VCaP (cell line): ENCODE results near the gene FUT7.
"Not testable (repeated sequence)": the region's sequence is repeated elsewhere in the genome, so short reads cannot be mapped to it uniquely, and the experiment has no call there.

Experiments
- H3K27ac ChIP-seq: fragments of 450-650 bp; 2 replicates; pipeline ENCODE4 v1.5.1; 2017
- TF ChIP-seq, protein P1 (sequence below): fragments of 450-650 bp; conservative IDR thresholded peaks from 2 replicates; pipeline ENCODE4 v1.5.1; 2017; ENCODE audit warnings: mild to moderate bottlenecking, moderate library complexity

FUT7 gene

DNA sequence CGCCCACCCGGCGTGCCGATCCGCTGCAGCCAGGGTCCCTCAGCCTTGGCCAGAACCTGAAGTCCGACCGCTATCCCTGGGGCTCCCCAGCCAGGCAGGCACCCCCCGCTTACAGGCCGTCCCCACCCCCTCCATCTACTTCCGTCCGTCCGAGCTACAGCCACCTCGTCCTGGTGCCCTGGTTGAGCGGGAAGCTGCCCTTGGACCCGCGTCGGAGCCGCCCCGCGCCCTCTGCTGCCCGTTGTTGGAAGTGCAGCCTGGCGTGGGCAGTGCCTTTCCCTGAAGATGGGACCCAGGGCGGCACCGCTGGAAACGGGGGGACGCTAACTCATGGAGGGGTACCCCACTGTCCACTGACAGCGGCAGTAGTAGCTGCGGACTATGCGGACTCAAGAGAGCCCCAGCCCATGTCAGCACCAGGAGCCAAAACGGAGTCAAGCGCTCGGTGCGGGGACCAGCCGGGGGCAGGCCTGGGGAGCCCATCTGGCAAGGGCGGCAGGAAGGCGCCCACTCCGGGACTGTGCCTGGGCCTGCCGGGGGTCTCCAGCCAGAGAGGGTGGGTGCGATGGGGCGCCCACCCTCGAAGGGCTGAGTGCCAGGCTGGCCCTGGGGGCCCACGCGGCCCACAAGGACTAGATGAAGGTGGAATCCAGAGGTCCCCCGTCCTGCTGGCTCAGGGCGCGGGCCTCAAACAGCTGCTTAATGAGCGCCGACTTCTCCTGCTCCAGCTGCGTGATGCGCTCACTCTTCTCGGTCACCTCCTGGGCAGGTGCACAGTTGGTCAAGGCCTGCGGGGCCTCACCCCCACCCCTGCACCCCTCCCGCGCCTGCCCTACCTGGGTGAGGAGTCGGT, 32.4 kb upstream of the FUT7 start:
- H3K27ac ChIP-seq: peak overlapping the region; percentile 14; the same call in 1 of the 2 replicates

DNA sequence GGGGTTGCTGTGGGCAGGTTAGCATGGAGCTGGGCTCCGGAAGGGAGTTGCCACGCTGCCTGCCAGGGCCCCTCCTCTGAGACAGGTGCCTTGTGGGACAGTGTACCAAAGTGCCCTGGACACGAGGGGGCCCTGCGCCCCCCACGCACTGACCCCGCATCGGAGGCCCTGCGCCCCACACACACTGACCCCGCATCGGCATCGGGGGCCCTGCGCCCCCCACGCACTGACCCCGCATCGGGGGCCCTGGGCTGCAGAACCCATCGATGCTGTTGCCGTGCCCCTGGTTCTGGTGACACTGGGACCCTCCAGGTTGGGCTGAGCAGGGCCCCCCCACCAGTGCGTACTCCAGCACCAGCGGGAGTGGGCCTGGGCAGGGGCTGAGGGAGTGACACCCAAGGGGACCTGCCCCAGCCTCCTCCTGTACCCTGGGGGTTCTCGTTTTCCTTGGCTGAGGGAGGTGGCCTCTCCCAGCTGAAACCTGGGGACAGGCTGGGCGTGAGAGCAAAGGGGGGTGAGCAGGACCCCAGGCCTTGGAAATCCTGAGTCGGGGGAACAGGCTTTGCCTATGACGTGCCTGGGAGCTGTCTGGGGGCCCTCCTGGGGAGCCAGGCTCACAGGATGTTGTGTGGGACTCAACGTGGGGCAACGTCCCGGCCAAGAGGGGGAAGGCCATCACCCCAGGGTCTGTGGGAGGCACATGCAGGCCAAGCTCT, 31.6 kb upstream of the FUT7 start:
- H3K27ac ChIP-seq: peak overlapping the region; percentile 14; the same call in 1 of the 2 replicates
- TF ChIP-seq, protein P1, sequence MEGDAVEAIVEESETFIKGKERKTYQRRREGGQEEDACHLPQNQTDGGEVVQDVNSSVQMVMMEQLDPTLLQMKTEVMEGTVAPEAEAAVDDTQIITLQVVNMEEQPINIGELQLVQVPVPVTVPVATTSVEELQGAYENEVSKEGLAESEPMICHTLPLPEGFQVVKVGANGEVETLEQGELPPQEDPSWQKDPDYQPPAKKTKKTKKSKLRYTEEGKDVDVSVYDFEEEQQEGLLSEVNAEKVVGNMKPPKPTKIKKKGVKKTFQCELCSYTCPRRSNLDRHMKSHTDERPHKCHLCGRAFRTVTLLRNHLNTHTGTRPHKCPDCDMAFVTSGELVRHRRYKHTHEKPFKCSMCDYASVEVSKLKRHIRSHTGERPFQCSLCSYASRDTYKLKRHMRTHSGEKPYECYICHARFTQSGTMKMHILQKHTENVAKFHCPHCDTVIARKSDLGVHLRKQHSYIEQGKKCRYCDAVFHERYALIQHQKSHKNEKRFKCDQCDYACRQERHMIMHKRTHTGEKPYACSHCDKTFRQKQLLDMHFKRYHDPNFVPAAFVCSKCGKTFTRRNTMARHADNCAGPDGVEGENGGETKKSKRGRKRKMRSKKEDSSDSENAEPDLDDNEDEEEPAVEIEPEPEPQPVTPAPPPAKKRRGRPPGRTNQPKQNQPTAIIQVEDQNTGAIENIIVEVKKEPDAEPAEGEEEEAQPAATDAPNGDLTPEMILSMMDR: no peak

More for the DNA sequence above, 32.4 kb upstream of the FUT7 start:
- TF ChIP-seq, protein P1: peak; percentile 98

DNA sequence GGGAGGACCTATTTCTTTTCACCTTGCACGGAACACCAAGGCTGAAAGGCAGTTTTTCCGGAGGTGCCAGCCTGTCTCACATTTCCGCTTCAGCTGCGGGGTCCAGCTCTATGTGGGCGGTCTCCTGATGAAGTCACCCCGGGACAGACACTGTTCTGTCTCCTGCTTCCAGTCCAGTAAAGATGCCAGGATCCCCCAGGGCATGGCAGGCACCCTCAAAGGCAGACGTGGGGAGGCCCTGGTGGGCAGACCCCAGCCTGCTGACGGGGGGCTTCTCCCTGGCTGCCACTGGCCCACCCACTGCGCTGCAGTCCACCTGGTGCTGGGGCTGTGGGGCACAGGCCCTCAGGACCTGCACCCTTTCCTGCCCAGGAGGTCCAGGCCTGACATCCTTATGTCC, 30.9 kb upstream of the FUT7 start:
- H3K27ac ChIP-seq: not testable (repeated sequence)

DNA sequence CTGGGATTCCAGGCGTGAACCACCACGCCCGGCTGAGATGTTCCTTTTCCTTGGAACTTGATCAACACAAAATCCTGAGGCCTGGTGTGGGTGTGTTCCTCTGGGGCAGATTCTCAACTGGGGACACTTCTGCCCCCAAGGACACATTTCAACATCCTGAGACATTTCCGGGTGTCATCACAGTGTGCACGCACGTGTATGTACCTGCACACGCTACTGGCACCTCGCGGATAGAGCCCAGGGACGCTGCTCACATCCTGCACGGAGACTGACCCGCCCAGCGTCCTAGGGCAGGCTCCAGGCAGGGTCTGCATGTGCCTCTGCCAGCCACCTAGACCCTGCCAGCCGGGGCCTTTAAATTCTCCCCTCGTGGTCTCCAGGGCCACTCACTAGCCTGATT, 30.5 kb upstream of the FUT7 start:
- TF ChIP-seq, protein P1: no peak
- no peak overlapping the region for H3K27ac ChIP-seq

DNA sequence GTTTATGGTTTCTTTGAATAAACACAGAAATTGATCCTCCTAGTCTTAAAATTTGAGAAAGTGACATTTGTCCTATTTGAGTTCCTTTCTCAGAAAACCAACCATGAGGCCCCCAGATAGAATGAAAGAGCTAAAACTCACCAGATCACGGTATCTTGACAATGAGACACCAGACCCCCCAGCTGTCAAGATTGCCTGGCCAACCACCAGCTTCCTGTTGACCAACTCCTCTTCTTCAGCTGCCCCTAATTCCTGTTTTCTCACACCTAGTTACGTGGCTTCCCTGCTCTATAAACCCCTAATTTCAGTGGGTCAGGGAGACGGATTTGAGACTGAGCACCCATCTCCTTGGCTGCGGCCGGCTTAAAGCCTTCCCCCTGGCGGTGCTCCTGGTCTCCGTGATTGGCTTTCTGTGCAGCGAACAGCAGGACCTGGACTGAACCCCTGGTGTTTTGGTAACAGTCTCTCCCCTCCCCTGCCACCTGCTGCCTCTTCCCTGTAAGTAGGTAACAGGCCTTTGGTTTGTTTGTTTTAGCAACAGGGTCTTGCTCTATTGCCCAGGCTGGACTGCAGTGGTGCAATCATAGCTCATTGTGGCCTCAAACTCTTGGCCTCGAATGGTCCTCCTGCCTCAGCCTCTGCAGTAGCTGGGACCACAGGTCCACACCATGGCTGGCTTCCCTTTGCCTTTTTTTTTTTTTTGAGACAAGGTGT, 26.8 kb upstream of the FUT7 start:
- TF ChIP-seq, protein P1: no peak
- peak overlapping the region; percentile 77; the same call in 1 of the 2 replicates for H3K27ac ChIP-seq

DNA sequence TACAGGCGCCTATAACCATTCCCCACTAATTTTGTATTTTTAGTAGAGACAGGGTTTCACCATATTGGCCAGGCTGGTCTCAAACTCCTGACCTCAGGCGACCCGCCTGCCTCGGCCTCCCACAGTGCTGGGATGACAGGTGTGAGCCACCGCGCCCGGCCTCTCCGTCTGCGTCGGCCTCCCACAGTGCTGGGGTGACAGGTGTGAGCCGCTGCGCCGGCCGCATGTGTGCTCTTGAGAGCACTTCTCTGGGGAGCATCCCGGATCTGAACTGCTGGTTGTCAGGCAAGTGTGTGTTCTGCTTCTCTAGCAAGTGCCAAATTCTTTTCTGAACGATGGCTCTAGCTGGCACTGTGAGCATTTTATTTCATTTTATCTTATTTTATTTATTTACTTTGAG, 25.7 kb upstream of the FUT7 start:
- TF ChIP-seq, protein P1: no peak

DNA sequence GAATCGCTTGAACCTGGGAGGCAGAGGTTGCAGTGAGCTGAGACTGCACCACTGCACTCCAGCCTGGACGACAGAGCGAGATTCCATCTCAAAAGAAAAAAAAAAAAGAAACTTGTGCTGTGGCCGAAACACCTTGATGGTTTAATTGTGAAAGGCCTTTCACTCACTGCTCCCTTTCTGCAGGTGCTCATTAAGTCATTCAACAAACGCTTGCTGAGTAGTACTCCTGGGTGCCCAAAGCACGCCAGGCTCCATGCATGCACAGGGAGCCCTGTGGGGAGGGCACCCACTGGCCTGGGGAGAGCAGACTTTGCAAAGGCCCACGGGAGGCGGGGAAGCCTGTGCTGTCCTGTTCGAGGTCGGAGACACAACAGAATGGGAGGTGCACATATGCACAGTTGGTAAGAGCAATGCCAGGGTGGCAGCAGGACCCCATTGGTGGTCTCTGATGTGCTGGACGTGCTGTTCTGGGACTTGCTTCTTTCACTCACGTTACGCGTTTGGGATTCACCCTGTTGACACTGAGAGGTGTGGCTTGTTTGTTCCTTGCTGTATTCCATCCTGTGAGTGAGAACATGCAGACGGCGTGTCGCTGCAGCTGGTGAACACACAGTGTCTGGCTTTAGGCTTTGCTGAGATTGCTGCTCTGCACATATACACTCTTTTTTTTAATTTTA, 25.0 kb upstream of the FUT7 start:
- TF ChIP-seq, protein P1: no peak
- H3K27ac ChIP-seq: peak overlapping the region; percentile 77

More for the DNA sequence above, 25.7 kb upstream of the FUT7 start:
- peak overlapping the region; percentile 77 for H3K27ac ChIP-seq
